Naive thymus-derived CD8-positive, alpha-beta T cell (primary cell): ENCODE results near the gene GABRG3. TPM values are rescaled to one million over a fixed set of nuclear protein-coding genes. Genes with fewer than 3 reads are reported as not detected.

Source experiments
- ATAC-seq, 2 donors: fragments of 150-1000 bp; cut with Tn5 transposase in 1 of 2; sonication (Bioruptor Pico), chemical (Tn5 transposase) in 1 of 2; 1 replicate in 1 of 2; 2 replicates in 1 of 2; pipeline ENCODE4 v1.10.0; 2021; ENCODE audit warnings: mild to moderate bottlenecking in 2 of 2, moderate library complexity in 2 of 2
- POLR2A ChIA-PET: fragments of 350-600 bp; sonication (Branson Sonifier 250); formaldehyde crosslinking; loops from one replicate; lab custom pipeline; 2021; ENCODE audit warnings: antibody characterized with exemption; lab: Charles Lee
- DNase-seq, 10 donors: peaks; one replicate each; pipeline versions ENCODE4 v3.0.0 to v3.0.0-alpha.2; 2020 to 2022
- H3K27ac Mint-ChIP-seq, 10 donors: one replicate each; pipeline ENCODE4 v1.8.0; 2020 to 2022; ENCODE audit warnings: mild to moderate bottlenecking in 10 of 10, mixed read lengths in 10 of 10, moderate library complexity in 4 of 10, inconsistent platforms in 1 of 10
- H3K27me3 Mint-ChIP-seq, 5 donors: one replicate each; pipeline ENCODE4 v1.8.0; 2021 to 2022; ENCODE audit warnings: mixed read lengths in 5 of 5
- H3K36me3 Mint-ChIP-seq, 3 donors: one replicate each; pipeline ENCODE4 v1.8.0; 2020 to 2022; ENCODE audit warnings: mixed read lengths in 3 of 3, mild to moderate bottlenecking in 2 of 3, inconsistent platforms in 1 of 3
- H3K4me1 Mint-ChIP-seq, 4 donors: one replicate each; pipeline ENCODE4 v1.8.0; 2021 to 2022; ENCODE audit warnings: mixed read lengths in 4 of 4
- H3K4me3 Mint-ChIP-seq, 10 donors: one replicate each; pipeline ENCODE4 v1.8.0; 2020 to 2022; ENCODE audit warnings: mild to moderate bottlenecking in 10 of 10, mixed read lengths in 10 of 10, moderate library complexity in 6 of 10, inconsistent platforms in 1 of 10
- H3K9me3 Mint-ChIP-seq, 9 donors: one replicate each; pipeline ENCODE4 v1.8.0; 2020 to 2022; ENCODE audit warnings: mixed read lengths in 9 of 9, mild to moderate bottlenecking in 3 of 9, inconsistent platforms in 1 of 9, moderate library complexity in 1 of 9
- polyA plus RNA-seq, 3 donors: library from polyadenylated mRNA; unstranded; fragments of 300-500 nt; fragmentation: Illumina TruSeq; gene quantifications; one replicate each; pipeline ENCODE4 v1.2.3, GENCODE V29; 2021
- total RNA-seq, 8 experiments: library from RNA in 2 of 8; stranded (reverse) in 2 of 8; gene quantifications; one replicate each; pipeline ENCODE4 v1.2.3 and lab custom pipeline; 2021 to 2026

GABRG3 gene
- total and polyA plus RNA-seq, 5 experiments from 2014 or later, result not detected

DNA sequence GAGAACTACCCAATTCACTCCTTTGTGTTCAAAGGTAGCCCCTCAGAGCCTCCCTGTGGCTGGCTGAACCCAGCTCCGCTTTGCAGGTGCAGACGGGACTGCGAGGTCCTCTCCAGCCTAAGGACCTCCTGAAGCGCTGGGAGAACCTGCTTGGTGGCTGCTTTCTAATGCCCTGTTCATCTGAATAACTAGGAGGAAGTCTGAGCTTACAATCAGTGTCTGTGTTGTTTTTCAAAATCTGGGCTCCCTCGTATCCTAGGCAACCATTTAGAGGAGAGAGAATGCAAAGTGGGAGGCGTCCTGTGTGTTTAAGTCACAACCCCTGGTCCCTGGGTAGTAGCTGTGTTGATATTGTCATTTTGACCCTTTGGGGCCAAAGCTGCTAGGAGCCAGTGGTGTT is 99.9 kb downstream of the GABRG3 start:
- no peak for DNase-seq
- no peak overlapping the region for H3K27ac Mint-ChIP-seq
- peaks cover 0 to 32% (median 0%) of the 10 kb centered on the region in 3 donors for H3K36me3 Mint-ChIP-seq
- peaks cover 5 to 56% (median 34%) of the 10 kb centered on the region in 9 donors for H3K9me3 Mint-ChIP-seq
- no peak for ATAC-seq
- POLR2A ChIA-PET, result no interaction called here
- no peak overlapping the region for H3K4me3 Mint-ChIP-seq
- H3K4me1 Mint-ChIP-seq, result no peaks in the 10 kb centered on the region
- peaks cover 0 to 7% (median 0%) of the 10 kb centered on the region in 5 donors for H3K27me3 Mint-ChIP-seq

DNA sequence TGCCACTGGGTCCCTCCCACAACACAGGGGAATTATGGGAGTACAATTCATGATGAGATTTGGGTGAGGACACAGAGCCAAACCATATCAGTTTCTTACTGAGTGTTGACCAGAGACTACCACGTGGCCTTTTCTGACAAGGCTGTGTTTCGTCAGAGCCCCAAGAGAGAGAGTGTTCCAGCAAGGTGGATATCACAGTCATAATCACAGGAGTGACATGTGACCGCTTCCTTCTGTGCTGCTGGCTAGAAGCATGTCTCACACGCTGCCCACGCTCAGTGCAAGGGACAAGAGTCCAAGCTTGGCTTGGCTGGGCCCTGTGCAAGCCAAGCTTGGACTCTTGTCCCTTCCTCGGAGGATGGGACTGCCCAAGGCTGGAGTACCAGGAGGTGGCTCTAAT is 103.2 kb downstream of the GABRG3 start:
- Mint-ChIP-seq H3K4me3 (no peak overlapping the region), H3K27ac (no peak overlapping the region), H3K4me1 (no peaks in the 10 kb centered on the region), H3K27me3 (peaks cover 0 to 7% (median 0%) of the 10 kb centered on the region in 5 donors), H3K9me3 (peaks cover 0 to 26% (median 16%) of the 10 kb centered on the region in 9 donors), H3K36me3 (peaks cover 0 to 7% (median 0%) of the 10 kb centered on the region in 3 donors)
- DNase-seq (no peak), ATAC-seq (no peak)
- POLR2A ChIA-PET, result no interaction called here

DNA sequence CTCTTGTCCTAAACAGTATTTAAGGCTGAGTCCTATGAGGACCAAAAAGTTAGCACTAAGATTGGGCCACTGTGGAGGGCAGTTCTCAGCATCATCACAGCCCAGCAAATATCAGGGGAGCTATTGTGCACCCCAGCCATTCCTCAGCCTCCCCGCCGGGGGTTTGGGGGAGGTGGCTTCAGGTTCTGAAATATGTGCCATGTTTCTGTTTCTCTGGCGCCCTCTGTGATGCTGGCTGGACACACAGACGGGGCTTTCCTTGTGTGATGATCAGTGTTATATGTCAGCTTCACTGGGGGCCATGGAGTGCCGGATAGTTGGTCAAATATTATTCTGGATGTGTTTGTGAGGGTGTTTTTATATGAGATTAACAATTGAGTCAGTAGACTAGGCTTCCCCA is 106.8 kb downstream of the GABRG3 start:
- no peak overlapping the region for H3K4me3 Mint-ChIP-seq
- H3K4me1 Mint-ChIP-seq, result no peaks in the 10 kb centered on the region
- ATAC-seq (no peak), DNase-seq (no peak)
- H3K36me3 Mint-ChIP-seq, result no peaks in the 10 kb centered on the region
- no peak overlapping the region for H3K27ac Mint-ChIP-seq
- peaks cover 0 to 3% (median 0%) of the 10 kb centered on the region in 5 donors for H3K27me3 Mint-ChIP-seq
- peaks cover 0 to 10% (median 5%) of the 10 kb centered on the region in 9 donors for H3K9me3 Mint-ChIP-seq
- POLR2A ChIA-PET, result no interaction called here

DNA sequence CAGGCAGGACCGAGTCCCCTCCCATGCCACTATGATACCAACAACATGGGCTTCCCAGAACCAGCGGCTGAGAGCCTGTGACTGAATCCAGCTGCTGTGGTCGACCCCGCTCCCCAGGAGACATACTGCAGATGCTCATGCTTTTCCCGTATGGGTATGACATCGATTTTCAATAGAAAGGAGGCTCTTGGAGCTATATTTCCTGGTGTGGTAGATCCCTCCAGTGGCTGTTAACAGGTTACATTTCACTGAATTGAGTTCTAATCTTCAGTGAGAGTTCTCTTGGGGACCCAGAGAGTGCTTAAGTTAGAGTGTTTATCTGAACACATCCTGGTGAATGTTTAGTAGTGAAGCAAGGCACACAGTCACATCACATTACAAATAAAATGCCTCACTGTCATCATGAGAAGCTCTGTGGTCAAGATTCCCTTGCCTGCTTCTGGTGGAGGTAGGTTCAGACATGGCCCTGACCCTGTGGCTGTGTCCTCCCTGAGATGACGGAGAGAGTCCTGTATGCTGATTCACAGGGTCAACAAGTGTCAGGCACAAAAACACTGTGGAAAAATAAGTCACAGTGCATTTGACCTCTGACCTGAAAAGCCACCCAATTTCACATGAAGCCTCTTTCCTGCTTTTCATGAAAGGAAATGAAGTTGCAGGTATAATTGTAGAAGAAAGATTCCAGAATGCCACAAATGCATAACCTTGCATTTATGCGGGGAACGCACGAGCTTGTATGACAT is 110.9 kb downstream of the GABRG3 start:
- DNase-seq (no peak), ATAC-seq (no peak)
- Mint-ChIP-seq H3K4me3 (no peak overlapping the region), H3K27me3 (no peaks in the 10 kb centered on the region), H3K4me1 (no peaks in the 10 kb centered on the region), H3K36me3 (no peaks in the 10 kb centered on the region), H3K9me3 (peaks cover 0 to 2% (median 0%) of the 10 kb centered on the region in 9 donors), H3K27ac (no peak overlapping the region)
- POLR2A ChIA-PET, result no interaction called here

DNA sequence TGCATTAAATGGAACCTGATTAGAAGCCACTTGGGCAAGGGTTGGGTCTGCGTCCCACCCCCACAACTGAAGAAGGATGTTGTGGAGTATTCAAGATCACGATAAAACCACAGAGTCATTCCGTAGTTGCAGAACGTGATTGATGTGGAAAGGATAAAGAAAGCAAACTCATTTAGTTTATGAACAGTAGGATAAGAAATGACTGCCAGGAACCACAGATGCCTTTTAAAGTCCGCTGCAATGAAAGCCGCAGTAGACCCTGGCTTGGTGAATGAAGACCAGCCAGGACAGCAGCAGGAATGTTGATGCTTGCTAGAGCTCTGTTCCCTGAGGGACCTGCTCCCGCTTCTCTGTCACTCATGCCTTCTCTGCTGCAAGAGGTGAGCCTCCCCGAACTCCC is 111.5 kb downstream of the GABRG3 start:
- DNase-seq (no peak), ATAC-seq (no peak)
- POLR2A ChIA-PET, result no interaction called here
- Mint-ChIP-seq H3K27ac (no peak overlapping the region), H3K27me3 (no peaks in the 10 kb centered on the region), H3K4me1 (no peaks in the 10 kb centered on the region), H3K9me3 (peaks cover 0 to 2% (median 0%) of the 10 kb centered on the region in 9 donors), H3K36me3 (no peaks in the 10 kb centered on the region), H3K4me3 (no peak overlapping the region)

DNA sequence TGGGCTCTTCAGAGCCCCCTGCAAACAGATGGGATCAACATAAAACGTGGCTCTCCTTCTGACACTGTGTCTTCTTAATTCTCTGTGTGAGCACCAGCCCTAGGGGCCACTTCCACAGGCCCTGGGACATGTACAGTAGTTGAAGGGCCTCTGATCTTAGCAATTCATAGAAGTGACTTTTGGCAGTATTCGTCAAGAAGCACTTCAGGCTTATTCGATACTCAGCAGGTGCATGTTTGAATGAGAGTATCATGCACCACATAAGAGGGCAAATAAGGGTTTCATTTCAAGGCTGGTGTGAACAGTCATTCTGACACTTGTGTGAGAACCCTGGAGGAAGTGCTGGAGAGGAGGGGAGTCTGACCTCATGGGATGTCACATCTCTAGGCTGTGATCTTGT is 113.9 kb downstream of the GABRG3 start:
- no peak for ATAC-seq
- Mint-ChIP-seq H3K27me3 (no peaks in the 10 kb centered on the region), H3K4me1 (no peaks in the 10 kb centered on the region), H3K36me3 (peaks cover 0 to 4% (median 0%) of the 10 kb centered on the region in 3 donors), H3K9me3 (peaks cover 0 to 14% (median 0%) of the 10 kb centered on the region in 9 donors), H3K27ac (no peak overlapping the region), H3K4me3 (no peak overlapping the region)
- no peak for DNase-seq
- POLR2A ChIA-PET, result no interaction called here

DNA sequence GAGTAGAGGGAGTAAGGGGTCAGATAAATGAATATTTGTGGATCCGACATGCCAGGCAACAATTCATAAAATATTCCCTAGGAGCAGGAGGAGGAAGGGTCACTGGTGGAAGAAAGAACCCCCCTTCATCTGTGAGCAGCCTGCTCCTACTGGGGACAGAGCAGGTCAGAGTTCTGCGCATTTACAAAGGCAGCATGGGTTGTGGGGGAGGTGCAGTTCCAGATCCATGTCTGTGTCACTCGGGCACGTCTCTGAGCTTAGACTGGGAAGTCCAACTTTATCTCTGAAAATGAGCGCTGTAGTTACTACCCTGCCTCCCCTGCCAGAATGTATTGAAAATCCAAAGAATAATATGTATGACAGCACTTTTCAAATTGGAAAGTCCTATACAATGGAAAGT is 115.2 kb downstream of the GABRG3 start:
- Mint-ChIP-seq H3K9me3 (peaks cover 0 to 21% (median under 1%) of the 10 kb centered on the region in 9 donors), H3K27me3 (no peaks in the 10 kb centered on the region), H3K36me3 (peaks cover 0 to 4% (median 0%) of the 10 kb centered on the region in 3 donors), H3K27ac (no peak overlapping the region), H3K4me3 (no peak overlapping the region), H3K4me1 (no peaks in the 10 kb centered on the region)
- POLR2A ChIA-PET, result no interaction called here
- DNase-seq (no peak), ATAC-seq (no peak)

DNA sequence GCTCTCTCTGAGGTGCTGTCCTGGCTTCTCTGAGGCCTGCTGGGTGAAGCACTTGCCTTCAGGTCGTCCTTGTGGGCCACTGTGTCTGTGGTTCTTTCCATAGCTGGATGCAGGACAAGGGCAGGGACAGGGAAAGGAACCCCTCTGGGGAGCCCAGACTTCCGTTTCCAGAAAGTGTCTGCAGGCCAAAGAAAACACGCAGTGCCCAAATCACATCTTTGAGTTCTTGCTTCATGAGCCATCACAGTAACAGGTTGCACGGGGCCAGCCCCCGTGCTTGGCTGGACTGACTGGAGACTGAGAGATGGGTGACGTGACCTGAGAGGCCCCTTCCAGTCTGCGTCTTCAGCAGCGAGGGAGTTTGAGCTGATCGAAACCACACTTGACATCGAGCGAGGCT is 115.8 kb downstream of the GABRG3 start:
- Mint-ChIP-seq H3K36me3 (peaks cover 0 to 4% (median 0%) of the 10 kb centered on the region in 3 donors), H3K27ac (no peak overlapping the region), H3K9me3 (peaks cover 0 to 26% (median 2%) of the 10 kb centered on the region in 9 donors), H3K4me1 (no peaks in the 10 kb centered on the region), H3K27me3 (no peaks in the 10 kb centered on the region), H3K4me3 (no peak overlapping the region)
- POLR2A ChIA-PET, result no interaction called here
- no peak for ATAC-seq
- no peak for DNase-seq

DNA sequence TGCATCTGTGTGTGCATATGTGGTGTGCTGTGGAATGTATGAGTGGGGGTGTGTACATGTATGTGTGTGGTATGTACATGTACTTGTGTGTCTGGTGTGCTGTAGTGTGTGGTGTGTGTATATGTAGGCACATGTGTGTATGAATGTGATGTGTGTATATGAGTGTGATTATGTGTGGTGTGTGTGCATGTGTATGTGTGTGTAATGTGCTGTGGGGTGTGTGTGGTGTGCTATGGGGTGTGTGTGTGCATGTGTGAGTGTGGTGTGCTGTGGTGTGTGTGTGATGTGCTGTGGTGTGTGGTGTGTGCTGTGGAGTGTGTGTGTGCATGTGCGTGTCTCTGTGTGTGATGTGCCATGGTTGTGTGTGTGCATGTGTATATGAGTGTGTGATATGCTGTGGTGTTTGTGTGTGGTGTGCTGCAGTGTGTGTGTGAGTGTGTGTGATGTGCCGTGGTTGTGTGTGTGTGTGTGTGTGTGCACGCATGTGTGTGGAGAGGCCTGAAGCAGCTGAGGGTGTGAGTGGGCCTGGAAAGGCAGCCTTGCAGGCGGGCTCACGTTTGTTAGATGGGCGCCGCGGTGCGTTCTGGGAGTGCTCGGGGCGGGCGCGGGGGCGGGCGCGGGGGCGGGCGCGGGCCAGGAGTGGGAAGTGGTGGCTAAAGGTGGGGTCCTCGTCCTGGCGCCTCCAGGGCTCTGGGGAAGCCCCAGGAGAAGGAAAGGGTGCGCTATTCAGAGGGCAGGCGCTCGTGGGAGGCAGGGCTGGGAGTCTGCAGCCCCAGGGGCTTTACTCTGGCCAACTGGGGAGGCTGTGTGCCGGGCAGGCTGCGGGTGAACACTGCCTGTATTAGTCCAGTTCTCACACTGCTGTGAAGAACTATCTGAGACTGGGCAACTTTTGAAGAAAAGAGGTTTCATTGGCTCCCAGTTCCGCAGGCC is 116.9 kb downstream of the GABRG3 start:
- Mint-ChIP-seq H3K4me1 (no peaks in the 10 kb centered on the region), H3K9me3 (peaks cover 0 to 26% (median 11%) of the 10 kb centered on the region in 9 donors), H3K27ac (peak overlapping the region in 1 of 10 donors; percentile 11), H3K4me3 (no peak overlapping the region), H3K36me3 (peaks cover 0 to 4% (median 0%) of the 10 kb centered on the region in 3 donors), H3K27me3 (no peaks in the 10 kb centered on the region)
- POLR2A ChIA-PET, result no interaction called here
- ATAC-seq, result no peak
- no peak for DNase-seq

DNA sequence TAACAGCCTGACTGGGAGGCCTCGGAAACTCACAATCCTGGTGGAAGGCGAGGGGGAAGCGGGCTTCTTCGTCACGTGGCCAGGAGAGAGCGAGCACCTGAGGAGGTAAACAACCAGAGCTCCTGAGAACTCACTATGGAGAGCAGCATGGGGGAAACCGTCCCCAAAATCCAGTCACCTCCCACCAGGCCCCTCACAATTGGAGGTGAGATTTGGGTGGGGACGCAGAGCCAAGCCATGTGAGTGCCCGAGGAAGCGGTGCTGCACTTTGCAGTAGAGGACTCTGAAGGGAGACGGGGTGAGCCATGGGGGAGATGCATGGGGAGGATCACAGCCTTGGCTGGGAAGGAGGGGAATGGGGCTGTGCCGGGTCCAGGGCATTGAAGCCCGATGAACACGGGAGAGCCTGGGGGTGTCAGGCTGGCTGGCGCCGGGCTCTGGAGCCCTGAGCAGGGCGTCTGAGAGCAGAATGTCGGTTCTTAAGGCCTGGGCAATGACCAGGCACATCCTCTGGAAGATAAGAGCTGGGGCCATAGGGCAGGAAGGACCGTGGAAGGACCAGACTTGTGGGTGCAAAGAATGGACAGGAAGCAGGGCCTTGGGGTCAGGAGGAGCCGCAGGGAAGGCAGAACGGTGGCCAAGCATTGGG is 117.7 kb downstream of the GABRG3 start:
- POLR2A ChIA-PET, result no interaction called here
- no peak for DNase-seq
- no peaks in the 10 kb centered on the region for H3K4me1 Mint-ChIP-seq
- no peaks in the 10 kb centered on the region for H3K27me3 Mint-ChIP-seq
- H3K9me3 Mint-ChIP-seq, result peaks cover 0 to 26% (median 15%) of the 10 kb centered on the region in 9 donors
- peaks cover 0 to 4% (median 0%) of the 10 kb centered on the region in 3 donors for H3K36me3 Mint-ChIP-seq
- ATAC-seq, result no peak
- peak overlapping the region in 1 of 10 donors; percentile 11 for H3K27ac Mint-ChIP-seq
- no peak overlapping the region for H3K4me3 Mint-ChIP-seq

DNA sequence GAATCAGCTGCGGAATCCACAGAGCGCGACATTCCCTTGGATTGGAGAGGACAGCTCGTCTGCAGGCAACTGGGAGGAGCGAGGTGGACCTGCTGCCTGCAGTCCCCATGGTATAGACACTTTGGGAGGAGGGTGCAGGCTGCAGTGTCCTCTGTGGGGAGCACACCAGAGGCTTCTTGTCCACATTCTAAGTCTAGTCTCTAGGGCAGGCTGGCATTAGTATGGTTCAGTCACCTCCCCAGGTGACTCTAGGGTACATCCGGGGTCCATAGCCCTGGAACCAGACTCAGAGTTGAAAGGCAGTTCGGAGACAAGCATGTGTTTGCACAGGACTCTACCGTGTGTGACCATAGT is 118.2 kb downstream of the GABRG3 start:
- no peak for ATAC-seq
- H3K27ac Mint-ChIP-seq, result no peak overlapping the region
- DNase-seq, result no peak
- POLR2A ChIA-PET, result no interaction called here
- peaks cover 0 to under 1% (median 0%) of the 10 kb centered on the region in 5 donors for H3K27me3 Mint-ChIP-seq
- H3K4me3 Mint-ChIP-seq, result no peak overlapping the region
- H3K36me3 Mint-ChIP-seq, result peaks cover 0 to 4% (median 0%) of the 10 kb centered on the region in 3 donors
- no peaks in the 10 kb centered on the region for H3K4me1 Mint-ChIP-seq
- H3K9me3 Mint-ChIP-seq, result peaks cover 0 to 29% (median 15%) of the 10 kb centered on the region in 9 donors

DNA sequence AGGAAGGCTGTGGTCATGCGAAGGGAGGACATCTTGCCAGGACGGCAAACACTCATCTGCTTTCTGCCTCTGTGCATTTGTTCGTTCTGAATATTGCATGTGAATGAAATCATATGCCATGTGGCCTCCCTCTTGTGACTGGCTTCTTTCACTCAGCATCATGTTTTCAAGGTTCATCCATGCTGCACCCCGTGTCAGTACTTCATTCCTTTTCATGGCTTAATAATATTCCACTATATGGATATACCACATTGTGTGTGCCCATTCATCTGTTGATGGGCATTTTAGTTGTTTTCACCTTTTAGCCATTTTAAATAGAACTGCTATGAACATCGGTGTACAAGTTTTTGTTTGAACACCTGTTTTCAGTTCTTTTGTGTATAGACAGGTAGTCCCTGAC is 118.7 kb downstream of the GABRG3 start:
- POLR2A ChIA-PET, result no interaction called here
- Mint-ChIP-seq H3K9me3 (peaks cover 0 to 32% (median 15%) of the 10 kb centered on the region in 9 donors), H3K4me3 (no peak overlapping the region)

More for the DNA sequence above, 118.7 kb downstream of the GABRG3 start:
- no peak overlapping the region for H3K27ac Mint-ChIP-seq
- no peak for DNase-seq
- H3K36me3 Mint-ChIP-seq, result peaks cover 0 to 4% (median 0%) of the 10 kb centered on the region in 3 donors
- no peak for ATAC-seq
- peaks cover 0 to 2% (median 0%) of the 10 kb centered on the region in 5 donors for H3K27me3 Mint-ChIP-seq
- H3K4me1 Mint-ChIP-seq, result no peaks in the 10 kb centered on the region
